ENCODE data around the gene FAM117B.
"Not testable (repeated sequence)": the region's sequence is repeated elsewhere in the genome, so short reads cannot be mapped to it uniquely, and the experiment has no call there.

FAM117B gene

GRCh38 chr2:202763916-202764315 lies 129.1 kb downstream of the FAM117B start:
- DNase-seq = no peak

DNA sequence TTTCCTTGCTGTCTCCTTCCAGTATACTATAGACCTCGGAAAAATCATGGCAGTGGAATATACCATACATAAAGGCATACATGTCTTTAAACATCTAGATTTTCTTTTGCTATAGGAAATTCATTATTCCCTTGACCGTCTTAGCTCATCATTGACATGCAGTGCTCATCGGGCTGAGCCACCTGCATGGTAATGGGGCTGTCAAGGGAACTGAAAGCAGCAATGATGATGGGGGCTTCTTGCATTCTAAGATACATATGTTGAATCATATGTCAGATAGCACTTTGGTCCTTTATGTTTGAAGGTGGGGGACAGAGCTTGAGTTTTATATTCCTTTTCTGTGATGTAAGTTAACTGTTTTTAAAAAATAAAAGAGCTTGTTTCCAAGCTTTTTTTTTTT lies 130.2 kb downstream of the FAM117B start:
- no peak for DNase-seq

DNA sequence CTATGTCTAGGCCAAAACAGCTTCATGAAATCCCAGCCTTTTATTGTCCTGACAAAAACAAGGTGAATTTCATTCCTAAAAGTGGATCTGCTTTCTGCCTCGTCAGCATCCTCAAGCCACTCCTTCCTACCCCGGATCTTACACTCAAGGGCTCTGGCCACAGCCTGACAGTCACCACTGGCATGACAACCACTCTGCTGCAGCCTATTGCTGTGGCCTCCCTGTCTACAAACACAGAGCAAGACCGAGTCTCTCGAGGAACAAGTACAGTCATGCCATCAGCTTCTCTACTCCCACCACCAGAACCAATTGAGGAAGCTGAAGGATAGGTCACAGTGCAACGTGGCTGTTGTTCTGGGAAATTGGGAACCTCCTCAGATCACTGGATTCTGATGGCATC lies 130.7 kb downstream of the FAM117B start:
- no peak for DNase-seq

GRCh38 chr2:202768273-202768672 lies 133.5 kb downstream of the FAM117B start:
- no peak for DNase-seq

GRCh38 chr2:202769201-202769600 lies 134.4 kb downstream of the FAM117B start:
- no peak for DNase-seq

- DNase-seq = no peak
Measured at GRCh38 chr2:202771336-202771735, 136.6 kb downstream of the FAM117B start.

DNA sequence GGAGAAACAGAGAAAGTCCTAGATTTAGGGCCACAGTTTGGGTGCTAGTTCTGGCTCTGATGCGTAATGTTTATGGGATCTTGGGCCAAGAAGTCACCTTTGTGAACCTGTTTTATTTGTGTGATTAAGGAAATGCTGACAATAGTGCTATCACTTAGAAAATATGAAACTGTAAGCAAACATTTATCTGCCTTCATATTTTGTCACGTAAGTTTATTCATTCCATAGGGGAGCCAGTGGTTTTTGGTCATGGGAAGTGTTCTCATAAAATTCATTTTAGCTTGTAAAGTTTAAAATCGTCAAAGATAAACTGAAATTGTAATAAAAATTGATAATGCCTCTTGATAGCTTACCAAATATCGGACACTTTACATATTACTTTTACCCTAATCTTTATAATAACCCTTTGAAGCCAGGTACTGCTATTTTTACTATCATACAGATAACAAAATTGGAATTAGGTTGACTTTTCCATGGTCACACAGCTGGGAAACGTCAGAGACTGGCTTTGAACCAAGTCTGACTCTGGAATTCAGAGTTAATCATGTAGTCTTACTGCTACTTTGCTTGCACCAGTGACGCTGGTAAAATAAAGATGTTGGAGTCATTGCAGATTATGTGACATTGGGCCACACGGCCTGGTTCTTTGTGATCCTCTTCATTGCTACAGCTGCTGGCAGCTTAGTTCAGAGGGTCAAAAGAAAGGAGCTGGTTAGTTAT lies 137.1 kb downstream of the FAM117B start:
- no peak for DNase-seq

GRCh38 chr2:202773301-202773973 lies 138.7 kb downstream of the FAM117B start:
- no peak for DNase-seq

- no peak for DNase-seq
Measured at GRCh38 chr2:202774104-202774503, 139.3 kb downstream of the FAM117B start.

DNA sequence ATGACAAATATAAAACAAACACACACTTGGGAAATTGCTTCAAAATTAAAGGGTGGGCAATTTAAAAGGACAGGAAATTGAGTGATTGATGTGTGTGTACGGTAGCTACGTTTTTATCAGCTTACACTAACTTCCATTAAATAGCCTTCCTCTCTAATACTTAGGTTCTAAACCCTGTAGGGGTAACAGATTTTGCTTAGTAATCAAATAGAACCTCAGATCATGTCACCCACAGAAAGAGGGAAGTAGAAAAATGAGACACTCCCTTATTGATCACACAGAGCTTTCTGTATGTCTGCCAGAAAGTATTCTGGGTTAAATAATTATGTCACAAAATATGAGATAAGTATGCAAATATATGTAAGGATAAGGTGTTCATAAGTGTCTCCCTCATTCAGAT lies 143.4 kb downstream of the FAM117B start:
- DNase-seq = no peak

- no peak for DNase-seq
Measured at GRCh38 chr2:202780514-202781021, 145.8 kb downstream of the FAM117B start.

GRCh38 chr2:202782940-202783558 lies 148.3 kb downstream of the FAM117B start:
- no peak for DNase-seq

GRCh38 chr2:202786842-202787241 lies 152.1 kb downstream of the FAM117B start:
- no peak for DNase-seq

DNA sequence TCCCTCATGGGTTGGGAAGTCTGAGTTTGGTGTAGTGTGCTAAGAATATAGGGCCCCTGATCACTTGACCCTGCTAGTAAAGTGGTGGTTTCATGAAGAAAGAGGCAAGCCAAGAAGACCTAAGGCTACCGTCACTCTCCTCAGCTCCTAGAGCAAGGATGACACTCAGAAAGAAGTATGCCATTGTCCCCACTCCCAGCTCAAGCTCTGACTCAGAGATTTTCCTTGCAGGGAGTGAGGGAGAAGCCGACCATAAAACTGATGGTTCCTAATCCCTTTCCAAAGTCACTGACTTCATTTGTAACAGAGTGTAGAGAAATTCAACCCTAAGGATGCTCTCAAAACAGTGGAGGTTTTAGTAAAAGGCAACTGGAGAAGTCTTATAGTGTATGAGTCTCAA lies 155.9 kb downstream of the FAM117B start:
- DNase-seq = no peak

DNA sequence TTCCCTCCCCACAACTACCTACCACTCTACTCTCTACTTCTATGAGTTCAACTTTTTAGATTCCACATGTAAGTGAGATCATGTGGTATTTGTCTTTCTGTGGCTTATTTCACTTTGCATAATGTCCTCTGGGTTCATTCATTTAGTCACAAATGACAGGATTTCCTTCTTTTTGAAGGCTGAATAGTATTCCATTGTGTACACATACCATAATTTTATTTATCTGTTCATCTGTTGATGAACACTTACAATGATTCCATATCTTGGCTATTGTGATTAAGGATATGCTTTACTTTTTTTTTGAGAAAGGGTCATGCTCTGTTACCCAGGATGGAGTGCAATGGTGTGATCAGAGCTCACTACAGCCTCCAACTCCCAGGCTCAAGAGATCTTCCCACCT lies 163.2 kb downstream of the FAM117B start:
- DNase-seq = no peak

DNA sequence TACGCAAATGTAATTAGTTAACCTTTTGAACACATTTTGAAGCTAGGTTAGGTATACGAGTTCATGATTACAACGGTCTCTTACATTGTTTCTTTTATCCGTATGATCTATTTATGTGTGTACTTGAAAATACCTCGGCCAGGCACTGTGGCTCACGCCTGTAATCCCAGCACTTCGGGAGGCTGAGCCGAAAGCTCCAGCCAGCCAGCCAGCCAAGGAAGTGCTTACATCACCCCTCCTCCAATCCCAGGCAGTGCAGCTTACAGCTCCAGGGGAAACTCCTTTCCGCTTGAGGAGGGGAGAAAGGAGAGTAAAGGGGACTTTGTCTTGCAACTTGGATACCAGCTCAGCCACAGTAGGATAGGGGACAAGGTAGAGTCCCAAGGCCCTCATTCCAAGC lies 171.1 kb downstream of the FAM117B start:
- not testable (repeated sequence) for DNase-seq

GRCh38 chr2:202807431-202808138 lies 172.8 kb downstream of the FAM117B start:
- DNase-seq = not testable (repeated sequence)

GRCh38 chr2:202808754-202809153 lies 174.0 kb downstream of the FAM117B start:
- no peak for DNase-seq

GRCh38 chr2:202813387-202813786 lies 178.6 kb downstream of the FAM117B start:
- DNase-seq = no peak

GRCh38 chr2:202814226-202814625 lies 179.5 kb downstream of the FAM117B start:
- DNase-seq = no peak

DNA sequence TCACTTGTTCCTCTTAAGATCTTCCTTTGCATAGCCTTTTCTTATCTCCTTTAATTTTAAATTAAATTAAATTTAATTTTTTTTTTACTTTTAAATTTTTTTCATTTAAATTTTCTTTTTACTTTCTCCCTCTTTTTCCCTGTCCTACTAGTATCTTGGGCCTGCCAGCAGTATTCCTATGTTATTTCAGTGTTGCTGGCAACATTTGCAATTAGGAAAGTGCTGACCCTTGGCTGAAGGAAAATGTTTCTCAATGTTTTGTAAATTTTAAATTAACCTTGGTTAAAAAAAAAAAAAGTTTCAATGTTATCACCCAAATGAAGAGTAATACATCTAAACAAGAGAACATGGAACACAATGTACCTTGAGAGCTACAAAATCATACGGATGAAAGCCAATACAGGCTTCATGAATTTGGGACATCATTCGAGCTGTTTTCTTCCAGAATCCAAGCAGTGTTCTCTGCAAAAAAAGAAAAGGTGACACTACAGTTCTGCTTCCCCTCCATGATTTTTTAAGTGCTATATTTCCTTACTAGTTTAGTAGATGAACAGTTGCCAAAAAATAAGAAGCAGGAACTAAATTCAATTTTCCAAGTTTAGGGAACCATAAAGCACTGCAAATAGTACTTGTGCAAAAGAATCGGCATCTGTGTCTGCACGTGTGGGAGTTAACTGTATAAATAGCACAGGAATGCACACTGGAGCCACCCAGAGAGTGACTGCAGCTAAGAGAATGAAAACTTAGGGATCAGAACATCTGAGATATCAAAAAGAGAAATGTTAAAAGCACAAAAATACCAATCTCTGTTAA lies 181.0 kb downstream of the FAM117B start:
- no peak for DNase-seq

- DNase-seq = no peak
Measured at GRCh38 chr2:202817771-202818170, 183.0 kb downstream of the FAM117B start.

Data from activated naive CD4-positive, alpha-beta T cell (primary cell).